ENCODE data around the gene DCAF10.

DNA sequence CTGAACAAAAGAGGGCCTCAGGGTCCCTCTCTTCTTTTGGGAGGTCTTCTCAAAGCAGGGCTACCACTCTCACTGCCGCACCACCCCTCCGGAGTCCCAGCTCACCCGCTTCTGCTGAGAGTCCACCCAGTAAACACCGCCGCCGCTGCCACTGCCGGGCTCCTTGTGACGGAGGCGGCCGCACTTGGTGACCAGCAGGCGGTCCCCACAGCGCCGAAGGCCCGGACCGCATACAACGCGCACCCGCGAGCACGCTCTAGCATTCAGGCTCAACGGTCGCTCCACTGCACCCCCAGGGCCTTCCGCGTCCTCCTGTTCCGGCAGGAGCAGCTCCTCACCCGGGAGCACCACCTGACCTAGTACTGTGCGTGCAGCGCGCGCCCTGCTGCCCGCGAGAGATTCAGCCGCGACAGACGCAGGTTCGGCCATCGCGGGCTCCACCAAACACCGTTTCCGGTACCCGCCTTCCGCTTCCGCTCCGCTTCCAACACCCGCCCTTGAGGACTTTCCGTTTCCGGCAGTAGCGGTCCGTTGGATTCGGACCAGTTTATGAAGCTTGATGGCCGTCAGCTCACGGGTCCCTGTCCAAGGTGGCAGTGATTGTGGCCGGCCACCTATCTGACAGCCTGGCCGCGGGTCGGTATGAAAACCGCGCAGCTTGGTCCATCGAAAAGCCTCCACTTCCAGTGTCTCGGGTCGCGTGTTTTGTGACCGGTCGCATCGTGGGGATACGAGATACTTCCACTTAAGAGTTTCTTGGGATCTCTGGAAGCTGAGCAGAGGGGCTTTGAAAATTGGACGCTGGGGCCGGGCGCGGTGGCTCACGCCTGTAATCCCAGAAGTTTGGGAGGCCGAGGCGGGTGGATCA is 15.7 kb upstream of the DCAF10 start, which contains the start of gene EXOSC3:
- TF ChIP-seq ZNF274 (IDR thresholded peaks at IDR 0.05; ENCODE audit: borderline replicate concordance, extremely low read depth, low read length) (no peak), CEBPB (IDR thresholded peaks at IDR 0.05; ENCODE audit: low read depth, low read length) (no peak), EP300 (IDR thresholded peaks at IDR 0.05; ENCODE audit: borderline replicate concordance in 1 of 2, low read depth in 2 of 2, low read length in 2 of 2) (no peak), TAF1 (IDR thresholded peaks at IDR 0.05; ENCODE audit: low read depth, low read length) (peak; percentile 90), EZH2 (IDR thresholded peaks at IDR 0.05; ENCODE audit: low read depth, low read length, severe bottlenecking) (no peak), RAD21 (IDR thresholded peaks at IDR 0.05 in 1 of 2, conservative IDR thresholded peaks at IDR 0.05 in 1 of 2; ENCODE audit: low read depth in 2 of 2, low read length in 2 of 2) (peak in 1 of 2 experiments; percentile 13; a peak in 1 of 4 replicates), SRF (IDR thresholded peaks at IDR 0.05; ENCODE audit: low read depth, low read length) (no peak), MAX (IDR thresholded peaks at IDR 0.05) (no peak; the same call in 1 of the 2 replicates), JUN (IDR thresholded peaks at IDR 0.05; ENCODE audit: low read depth, low read length) (no peak), TCF12 (IDR thresholded peaks at IDR 0.05; ENCODE audit: low read depth, low read length) (no peak), SP1 (IDR thresholded peaks at IDR 0.05; ENCODE audit: low read depth, low read length) (no peak), TEAD4 (IDR thresholded peaks at IDR 0.05; ENCODE audit: low read depth, low read length) (no peak), EGR1 (IDR thresholded peaks at IDR 0.05; ENCODE audit: borderline replicate concordance, low read depth, low read length) (peak; percentile 61; the same call in 1 of the 2 replicates)
- TF ChIP-seq, protein P1, sequence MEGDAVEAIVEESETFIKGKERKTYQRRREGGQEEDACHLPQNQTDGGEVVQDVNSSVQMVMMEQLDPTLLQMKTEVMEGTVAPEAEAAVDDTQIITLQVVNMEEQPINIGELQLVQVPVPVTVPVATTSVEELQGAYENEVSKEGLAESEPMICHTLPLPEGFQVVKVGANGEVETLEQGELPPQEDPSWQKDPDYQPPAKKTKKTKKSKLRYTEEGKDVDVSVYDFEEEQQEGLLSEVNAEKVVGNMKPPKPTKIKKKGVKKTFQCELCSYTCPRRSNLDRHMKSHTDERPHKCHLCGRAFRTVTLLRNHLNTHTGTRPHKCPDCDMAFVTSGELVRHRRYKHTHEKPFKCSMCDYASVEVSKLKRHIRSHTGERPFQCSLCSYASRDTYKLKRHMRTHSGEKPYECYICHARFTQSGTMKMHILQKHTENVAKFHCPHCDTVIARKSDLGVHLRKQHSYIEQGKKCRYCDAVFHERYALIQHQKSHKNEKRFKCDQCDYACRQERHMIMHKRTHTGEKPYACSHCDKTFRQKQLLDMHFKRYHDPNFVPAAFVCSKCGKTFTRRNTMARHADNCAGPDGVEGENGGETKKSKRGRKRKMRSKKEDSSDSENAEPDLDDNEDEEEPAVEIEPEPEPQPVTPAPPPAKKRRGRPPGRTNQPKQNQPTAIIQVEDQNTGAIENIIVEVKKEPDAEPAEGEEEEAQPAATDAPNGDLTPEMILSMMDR (IDR thresholded peaks at IDR 0.05; ENCODE audit: control extremely low read depth in 1 of 3, insufficient read depth in 1 of 3, low read depth in 1 of 3, low read length in 3 of 3) = peak in 1 of 3 experiments; percentile 0; a peak in 1 of 4 replicates

All from H1 (cell line).